ENCODE results near the gene FTL. TPM values are rescaled to one million over a fixed set of nuclear protein-coding genes. Genes with fewer than 3 reads are reported as not detected.

The FTL gene
- polyA plus RNA-seq, 2 of the 4 experiments (the other 2 are of a cell fraction), result 4,743 to 13,930 TPM

DNA sequence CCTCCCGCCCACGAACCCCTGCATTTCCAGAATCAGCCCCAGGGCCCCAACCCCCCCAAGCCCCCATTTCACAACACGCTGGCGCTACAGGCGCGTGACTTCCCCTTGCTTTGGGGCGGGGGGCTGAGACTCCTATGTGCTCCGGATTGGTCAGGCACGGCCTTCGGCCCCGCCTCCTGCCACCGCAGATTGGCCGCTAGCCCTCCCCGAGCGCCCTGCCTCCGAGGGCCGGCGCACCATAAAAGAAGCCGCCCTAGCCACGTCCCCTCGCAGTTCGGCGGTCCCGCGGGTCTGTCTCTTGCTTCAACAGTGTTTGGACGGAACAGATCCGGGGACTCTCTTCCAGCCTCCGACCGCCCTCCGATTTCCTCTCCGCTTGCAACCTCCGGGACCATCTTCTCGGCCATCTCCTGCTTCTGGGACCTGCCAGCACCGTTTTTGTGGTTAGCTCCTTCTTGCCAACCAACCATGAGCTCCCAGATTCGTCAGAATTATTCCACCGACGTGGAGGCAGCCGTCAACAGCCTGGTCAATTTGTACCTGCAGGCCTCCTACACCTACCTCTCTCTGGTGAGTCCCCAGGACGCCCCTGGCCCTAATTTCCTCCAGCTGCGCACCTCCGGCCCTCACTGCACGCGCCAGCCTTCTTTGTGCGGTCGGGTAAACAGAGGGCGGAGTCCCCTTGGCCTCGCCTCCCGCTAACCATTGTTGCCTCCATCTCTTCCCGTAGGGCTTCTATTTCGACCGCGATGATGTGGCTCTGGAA, at the start of gene FTL (continued):
- TF ChIP-seq, protein P1, sequence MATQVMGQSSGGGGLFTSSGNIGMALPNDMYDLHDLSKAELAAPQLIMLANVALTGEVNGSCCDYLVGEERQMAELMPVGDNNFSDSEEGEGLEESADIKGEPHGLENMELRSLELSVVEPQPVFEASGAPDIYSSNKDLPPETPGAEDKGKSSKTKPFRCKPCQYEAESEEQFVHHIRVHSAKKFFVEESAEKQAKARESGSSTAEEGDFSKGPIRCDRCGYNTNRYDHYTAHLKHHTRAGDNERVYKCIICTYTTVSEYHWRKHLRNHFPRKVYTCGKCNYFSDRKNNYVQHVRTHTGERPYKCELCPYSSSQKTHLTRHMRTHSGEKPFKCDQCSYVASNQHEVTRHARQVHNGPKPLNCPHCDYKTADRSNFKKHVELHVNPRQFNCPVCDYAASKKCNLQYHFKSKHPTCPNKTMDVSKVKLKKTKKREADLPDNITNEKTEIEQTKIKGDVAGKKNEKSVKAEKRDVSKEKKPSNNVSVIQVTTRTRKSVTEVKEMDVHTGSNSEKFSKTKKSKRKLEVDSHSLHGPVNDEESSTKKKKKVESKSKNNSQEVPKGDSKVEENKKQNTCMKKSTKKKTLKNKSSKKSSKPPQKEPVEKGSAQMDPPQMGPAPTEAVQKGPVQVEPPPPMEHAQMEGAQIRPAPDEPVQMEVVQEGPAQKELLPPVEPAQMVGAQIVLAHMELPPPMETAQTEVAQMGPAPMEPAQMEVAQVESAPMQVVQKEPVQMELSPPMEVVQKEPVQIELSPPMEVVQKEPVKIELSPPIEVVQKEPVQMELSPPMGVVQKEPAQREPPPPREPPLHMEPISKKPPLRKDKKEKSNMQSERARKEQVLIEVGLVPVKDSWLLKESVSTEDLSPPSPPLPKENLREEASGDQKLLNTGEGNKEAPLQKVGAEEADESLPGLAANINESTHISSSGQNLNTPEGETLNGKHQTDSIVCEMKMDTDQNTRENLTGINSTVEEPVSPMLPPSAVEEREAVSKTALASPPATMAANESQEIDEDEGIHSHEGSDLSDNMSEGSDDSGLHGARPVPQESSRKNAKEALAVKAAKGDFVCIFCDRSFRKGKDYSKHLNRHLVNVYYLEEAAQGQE (IDR thresholded peaks at IDR 0.05), result peak; percentile 55; the same call in 1 of the 2 replicates
- no peak for TF ChIP-seq EHF (CRISPR knock-in tag; IDR thresholded peaks at IDR 0.05)

GRCh38 chr19:48915757-48916156, 49.4 kb upstream of the FTL start:
- 76% methylated on average over 8 of the region's 8 CpGs for WGBS (ENCODE audit: missing lambda C conversion rate)
- POLR2A ChIA-PET, result interaction anchor here (0.6 kb wide), 1 partner anchor 10 kb away, joined by 3 read pairs; no protein-coding TSS in a partner anchor
- Histone ChIP-seq H3K27ac (no peak overlapping the region), H3K4me2 (no peak overlapping the region), H3K9me3 (no peaks in the 10 kb centered on the region), H3K4me3 (no peak overlapping the region), H3K4me1 (no peaks in the 10 kb centered on the region)
- TF ChIP-seq RCOR1 (IDR thresholded peaks at IDR 0.05; ENCODE audit: low read depth, low read length) (no peak), BHLHE40 (IDR thresholded peaks at IDR 0.05; ENCODE audit: low read depth, low read length) (no peak), NPAS2 (CRISPR knock-in tag; IDR thresholded peaks at IDR 0.05; ENCODE audit: borderline replicate concordance) (no peak)
- DNase-seq (ENCODE audit: low read depth in 1 of 2, low spot score in 1 of 2), result no peak
- FAIRE-seq, result no peak
- CTCF ChIA-PET, result interaction anchor here (0.7 to 8.3 kb wide), 10 partner anchors 10 to 120 kb away, joined by 3 to 48 read pairs (median 6); partner anchors contain the start of genes NUCB1 and RUVBL2
- ATAC-seq, result no peak

GRCh38 chr19:48918071-48918470, 47.0 kb upstream of the FTL start:
- POLR2A ChIA-PET, result no interaction called here

DNA sequence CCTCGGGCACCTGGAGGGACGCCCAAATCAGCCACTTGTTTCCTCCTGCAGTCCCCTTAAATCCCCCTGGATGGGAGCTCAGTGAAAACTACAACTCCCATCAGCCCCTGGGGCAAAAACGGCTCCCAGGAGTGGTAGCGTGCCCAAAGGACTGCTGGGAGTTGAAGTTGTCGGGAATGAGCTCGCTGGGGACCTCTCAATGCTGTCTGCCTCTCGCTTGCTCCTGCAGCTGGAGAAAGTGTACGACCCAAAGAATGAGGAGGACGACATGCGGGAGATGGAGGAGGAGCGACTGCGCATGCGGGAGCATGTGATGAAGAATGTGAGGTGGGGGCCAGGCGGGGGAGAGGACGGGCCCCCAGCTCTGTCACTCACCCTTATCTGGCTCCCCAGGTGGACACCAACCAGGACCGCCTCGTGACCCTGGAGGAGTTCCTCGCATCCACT, 46.3 kb upstream of the FTL start:
- peaks cover under 1% of the 10 kb centered on the region; the same call in 1 of the 3 replicates for H3K4me1 ChIP-seq
- peak in 1 of 2 experiments; percentile 58 for DNase-seq (ENCODE audit: low read depth in 1 of 2, low spot score in 1 of 2)
- no peak overlapping the region for H3K4me2 ChIP-seq
- no peak overlapping the region for H3K4me3 ChIP-seq
- no peak for FAIRE-seq
- WGBS (ENCODE audit: missing lambda C conversion rate), result 83% methylated on average over 18 of the region's 18 CpGs
- peak; percentile 73 to 88; a peak in 5 of 6 replicates for ATAC-seq
- ChIA-PET POLR2A (interaction anchor here (0.5 to 1.0 kb wide), 3 partner anchors 14 to 47 kb away, joined by 3 to 5 read pairs (median 3); partner anchors contain the start of genes NUCB1 and PPP1R15A), CTCF (interaction anchor here (1.0 to 8.3 kb wide), 6 partner anchors 9 to 131 kb away, joined by 3 to 48 read pairs (median 6); partner anchors contain the start of gene NUCB1)
- no peak for TF ChIP-seq HOXB5 (CRISPR knock-in tag; IDR thresholded peaks at IDR 0.05)
- TF ChIP-seq POLR2AphosphoS2 (conservative IDR thresholded peaks at IDR 0.05; ENCODE audit: low read length), result no peak
- no peak for TF ChIP-seq FOSB (CRISPR knock-in tag; IDR thresholded peaks at IDR 0.05)
- no peak for TF ChIP-seq RNF2 (IDR thresholded peaks at IDR 0.05; ENCODE audit: borderline replicate concordance, low read depth)
- TF ChIP-seq, protein P2, sequence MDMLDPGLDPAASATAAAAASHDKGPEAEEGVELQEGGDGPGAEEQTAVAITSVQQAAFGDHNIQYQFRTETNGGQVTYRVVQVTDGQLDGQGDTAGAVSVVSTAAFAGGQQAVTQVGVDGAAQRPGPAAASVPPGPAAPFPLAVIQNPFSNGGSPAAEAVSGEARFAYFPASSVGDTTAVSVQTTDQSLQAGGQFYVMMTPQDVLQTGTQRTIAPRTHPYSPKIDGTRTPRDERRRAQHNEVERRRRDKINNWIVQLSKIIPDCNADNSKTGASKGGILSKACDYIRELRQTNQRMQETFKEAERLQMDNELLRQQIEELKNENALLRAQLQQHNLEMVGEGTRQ (IDR thresholded peaks at IDR 0.05), result no peak
- no peak for TF ChIP-seq CBX8 (IDR thresholded peaks at IDR 0.05)
- TF ChIP-seq BHLHE40 (IDR thresholded peaks at IDR 0.05; ENCODE audit: low read depth, low read length), result no peak
- no peak for TF ChIP-seq FOXS1 (CRISPR knock-in tag; IDR thresholded peaks at IDR 0.05)
- no peak for TF ChIP-seq ZFP36 (IDR thresholded peaks at IDR 0.05; ENCODE audit: borderline replicate concordance, partially characterized antibody)
- no peaks in the 10 kb centered on the region for H3K9me3 ChIP-seq
- H3K27ac ChIP-seq, result no peak overlapping the region

More at GRCh38 chr19:48918071-48918470, 47.0 kb upstream of the FTL start:
- Histone ChIP-seq H3K4me3 (no peak overlapping the region), H3K4me1 (no peaks in the 10 kb centered on the region), H3K4me2 (no peak overlapping the region), H3K9me3 (no peaks in the 10 kb centered on the region), H3K27ac (no peak overlapping the region)
- WGBS (ENCODE audit: missing lambda C conversion rate), result 80% methylated on average over 6 of the region's 6 CpGs
- CTCF ChIA-PET, result interaction anchor here (1.1 to 8.3 kb wide), 6 partner anchors 8 to 76 kb away, joined by 3 to 48 read pairs (median 4); partner anchors contain the start of genes NUCB1 and RUVBL2
- FAIRE-seq (no peak), ATAC-seq (peak; percentile 6 to 16; a peak in 1 of 6 replicates), DNase-seq (ENCODE audit: low read depth in 1 of 2, low spot score in 1 of 2) (no peak)
- no peak for TF ChIP-seq EHMT2 (IDR thresholded peaks at IDR 0.05; ENCODE audit: low read depth)
- TF ChIP-seq SMC3 (IDR thresholded peaks at IDR 0.05), result no peak
- TF ChIP-seq POLR2AphosphoS2 (conservative IDR thresholded peaks at IDR 0.05; ENCODE audit: low read length), result no peak
- no peak for TF ChIP-seq BHLHE40 (IDR thresholded peaks at IDR 0.05; ENCODE audit: low read depth, low read length)
- TF ChIP-seq SREBF2 (IDR thresholded peaks at IDR 0.05), result no peak
- no peak for TF ChIP-seq RNF2 (IDR thresholded peaks at IDR 0.05; ENCODE audit: borderline replicate concordance, low read depth)
- TF ChIP-seq FOXS1 (CRISPR knock-in tag; IDR thresholded peaks at IDR 0.05), result no peak
- no peak for TF ChIP-seq MYC (IDR thresholded peaks at IDR 0.05; ENCODE audit: borderline replicate concordance, low read length)
- TF ChIP-seq FOSB (CRISPR knock-in tag; IDR thresholded peaks at IDR 0.05), result no peak
- TF ChIP-seq ZFP36 (IDR thresholded peaks at IDR 0.05; ENCODE audit: borderline replicate concordance, partially characterized antibody), result no peak
